C4-2B (cell line): ENCODE data around the gene COASY.

ENCODE experiments used
- H3K27ac ChIP-seq: fragments of 450-650 bp; 2 replicates; pipeline ENCODE4 v1.5.1; 2017
- CTCF ChIP-seq: fragments of 450-650 bp; conservative IDR thresholded peaks from 2 replicates; pipeline ENCODE4 v1.5.1; 2017; ENCODE audit warnings: mild to moderate bottlenecking
- ZFX ChIP-seq: fragments of 450-650 bp; IDR thresholded peaks from 2 replicates; pipeline ENCODE4 v1.6.1; 2017

COASY gene

GRCh38 chr17:42531455-42532354 is 30.2 kb upstream of the COASY start:
- H3K27ac ChIP-seq = peak overlapping the region; percentile 45
- TF ChIP-seq ZFX = no peak
- TF ChIP-seq CTCF = no peak; the same call in 1 of the 2 replicates

DNA sequence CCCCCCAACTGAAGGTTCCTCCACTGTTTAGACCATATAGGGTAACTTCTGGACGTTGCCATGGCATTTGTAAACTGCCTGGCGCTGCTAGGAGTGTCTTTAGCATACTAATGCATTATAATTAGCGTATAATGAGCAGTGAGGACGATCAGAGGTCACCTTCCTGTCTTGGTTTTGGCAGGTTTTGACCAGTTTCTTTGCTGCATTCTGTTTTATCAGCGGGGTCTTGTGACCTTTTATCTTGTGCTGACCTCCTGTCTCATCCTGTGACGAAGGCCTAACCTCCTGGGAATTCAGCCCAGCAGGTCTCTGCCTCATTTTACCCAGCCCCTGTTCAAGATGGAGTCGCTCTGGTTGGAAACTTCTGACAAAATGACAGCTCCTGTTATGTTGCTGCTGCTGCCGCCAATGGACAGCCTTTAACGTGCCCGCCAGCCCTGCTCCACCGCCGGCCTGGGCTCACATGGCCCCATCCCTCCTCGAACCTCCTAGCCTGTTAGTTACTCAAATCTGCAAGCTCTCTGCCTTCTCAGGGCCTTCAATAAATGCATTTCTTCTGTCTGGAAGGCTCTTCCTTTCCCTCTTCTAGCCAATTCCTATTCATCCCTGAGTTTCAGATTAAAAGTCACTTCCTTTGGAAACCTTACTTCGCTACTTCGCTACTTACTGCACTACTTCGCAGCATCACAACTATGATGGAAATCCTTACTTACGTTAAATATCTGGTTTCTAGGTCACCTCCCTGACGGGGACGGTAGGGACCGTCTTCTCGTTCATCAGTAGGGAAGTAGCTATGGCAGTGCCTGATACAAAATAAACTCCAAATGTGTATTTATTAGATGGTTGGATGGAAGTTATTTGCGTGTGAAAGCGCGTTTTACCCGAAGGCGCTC is 26.5 kb upstream of the COASY start:
- H3K27ac ChIP-seq = peak overlapping the region; percentile 93
- TF ChIP-seq CTCF (no peak), ZFX (no peak)

DNA sequence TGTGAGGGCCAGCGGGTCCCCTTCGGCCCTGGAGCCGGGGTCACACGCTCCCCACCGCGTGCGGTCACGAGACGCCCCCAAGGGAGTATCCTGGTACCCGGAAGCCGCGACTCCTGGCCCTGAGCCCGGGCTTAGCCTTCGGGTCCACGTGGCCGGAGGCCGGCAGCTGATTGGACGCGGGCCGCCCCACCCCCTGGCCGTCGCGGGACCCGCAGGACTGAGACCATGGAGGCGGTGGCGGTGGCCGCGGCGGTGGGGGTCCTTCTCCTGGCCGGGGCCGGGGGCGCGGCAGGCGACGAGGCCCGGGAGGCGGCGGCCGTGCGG is 25.9 kb upstream of the COASY start, which contains the start of gene NAGLU:
NAGLU (plus strand) TSS at position 194 of the 324 bp plus-strand sequence; CDS start at position 226, 32 bp downstream.
- TF ChIP-seq ZFX (no peak), CTCF (no peak)
- H3K27ac ChIP-seq = peak within 1 kb of the TSS; percentile 93

- H3K27ac ChIP-seq = peak overlapping the region; percentile 93
- no peak for TF ChIP-seq CTCF
- peak; percentile 72; the same call in 1 of the 2 replicates for TF ChIP-seq ZFX
Observed at GRCh38 chr17:42536372-42537155, 25.4 kb upstream of the COASY start.

- peak overlapping the region; percentile 93 for H3K27ac ChIP-seq
- no peak for TF ChIP-seq ZFX
- no peak for TF ChIP-seq CTCF
Observed at GRCh38 chr17:42537156-42537805, 24.7 kb upstream of the COASY start.

- H3K27ac ChIP-seq = no peak overlapping the region
- TF ChIP-seq ZFX (no peak), CTCF (no peak)
Observed at GRCh38 chr17:42537826-42538451, 24.0 kb upstream of the COASY start.
